GM12878 (cell line): Measurements from ENCODE around the gene RELL2. TPM values are rescaled to one million over a fixed set of nuclear protein-coding genes. Genes with fewer than 3 reads are reported as not detected.

ENCODE experiments used
- ATAC-seq: fragments of 200-7000 bp; cut with Tn5 transposase; 3 replicates; pipeline ENCODE4 v1.9.1; 2020; ENCODE audit warnings: mild to moderate bottlenecking, moderate library complexity
- BruUV-seq: library from RNA; stranded (reverse); fragments of 400-500 nt; replicated peaks from 2 replicates; lab custom pipeline; 2021; lab: Mats Ljungman, UMichigan
- CTCF ChIA-PET: fragments of 300-600 bp; sonication (Branson Sonifier 250); formaldehyde crosslinking; extraction: SDS; loops from one replicate; lab custom pipeline; 2021; ENCODE audit warnings: inconsistent platforms; lab: Yijun Ruan, JAX
- POLR2A ChIA-PET: fragments of 350-600 bp; formaldehyde crosslinking; extraction: SDS; loops from one replicate; lab custom pipeline; 2021; ENCODE audit warnings: inconsistent platforms; lab: Charles Lee
- RAD21 ChIA-PET: fragments of 300-600 bp; sonication (Branson Sonifier 250); formaldehyde crosslinking; loops from one replicate; lab custom pipeline; 2023; ENCODE audit warnings: antibody characterized with exemption; ENCODE audit not compliant: unreplicated experiment; lab: Charles Lee
- SMC1A ChIA-PET: fragments of 300-600 bp; sonication (Branson Sonifier 250); formaldehyde crosslinking; loops from one replicate; lab custom pipeline; 2023; ENCODE audit not compliant: unreplicated experiment, uncharacterized antibody; lab: Charles Lee
- DNase-seq: peaks from one replicate; pipeline ENCODE4 v3.0.0-alpha.2; 2011; ENCODE audit warnings: low read depth, low spot score
- FAIRE-seq: peaks from 3 replicates; lab custom pipeline; 2011; peaks lifted over from hg19 to GRCh38; lab: Jason Lieb, UNC
- H2AFZ ChIP-seq: 2 replicates; pipeline ENCODE4 v1.6.0; 2011; ENCODE audit warnings: low read depth, low read length, control low read depth; ENCODE audit not compliant: control insufficient read depth
- H3K27ac ChIP-seq: 2 replicates; pipeline ENCODE4 v1.5.1; 2011; ENCODE audit warnings: control low read depth; ENCODE audit not compliant: control insufficient read depth, insufficient read depth
- H3K27me3 ChIP-seq, 2 experiments: replicated peaks in 1 of 2; 2 replicates each; pipeline versions ENCODE4 v1.6.0 to v1.6.1; 2011; ENCODE audit warnings: low read length in 1 of 2; ENCODE audit not compliant: control insufficient read depth in 2 of 2, insufficient read depth in 2 of 2
- H3K36me3 ChIP-seq, 2 experiments: 2 replicates each; pipeline ENCODE4 v1.5.1; 2011; ENCODE audit warnings: low read length in 1 of 2; ENCODE audit not compliant: control insufficient read depth in 2 of 2, insufficient read depth in 2 of 2
- H3K4me1 ChIP-seq: 2 replicates; pipeline ENCODE4 v1.6.1; 2011; ENCODE audit warnings: mild to moderate bottlenecking, low read length, moderate library complexity, mixed read lengths; ENCODE audit not compliant: control insufficient read depth, insufficient read depth
- H3K4me2 ChIP-seq: 2 replicates; pipeline ENCODE4 v1.6.0; 2011; ENCODE audit warnings: control low read depth; ENCODE audit not compliant: control insufficient read depth, insufficient read depth
- H3K4me3 ChIP-seq: fragments of 200-600 bp; sonication (generic); 2 replicates; pipeline ENCODE4 v1.5.1; 2016
- H3K79me2 ChIP-seq: 2 replicates; pipeline ENCODE4 v1.6.0; 2011; ENCODE audit warnings: low read length; ENCODE audit not compliant: control insufficient read depth, insufficient read depth
- H3K9ac ChIP-seq: 2 replicates; pipeline ENCODE4 v1.8.0; 2011; ENCODE audit warnings: low read length, control low read depth, mixed read lengths; ENCODE audit not compliant: control insufficient read depth, insufficient read depth
- H3K9me3 ChIP-seq: replicated peaks from 3 replicates; pipeline ENCODE4 v1.5.1; 2011; ENCODE audit warnings: mild to moderate bottlenecking, low read length; ENCODE audit not compliant: control insufficient read depth, insufficient read depth
- H4K20me1 ChIP-seq: 2 replicates; pipeline ENCODE4 v1.6.0; 2011; ENCODE audit not compliant: control insufficient read depth, insufficient read depth
- ATF2 ChIP-seq: IDR thresholded peaks from 2 replicates; pipeline ENCODE4 v1.6.1; 2012; ENCODE audit warnings: low read length, inconsistent platforms
- CBX3 ChIP-seq: fragments of 200-600 bp; sonication (generic); IDR thresholded peaks from 2 replicates; pipeline ENCODE4 v1.6.1; 2016; ENCODE audit warnings: low read depth, borderline replicate concordance
- EED ChIP-seq: sonication (generic); IDR thresholded peaks from 2 replicates; pipeline ENCODE4 v1.6.1; 2016; ENCODE audit warnings: antibody characterized with exemption, low read depth
- GATAD2B ChIP-seq: fragments of 450-650 bp; conservative IDR thresholded peaks from 2 replicates; pipeline ENCODE4 v1.6.1; 2017; ENCODE audit warnings: low read depth, mild to moderate bottlenecking, moderate library complexity
- JUND ChIP-seq: IDR thresholded peaks from 2 replicates; pipeline ENCODE4 v1.6.1; 2012; ENCODE audit warnings: low read depth, mild to moderate bottlenecking, low read length, improper control_type of control experiment, moderate library complexity
- KLF5 ChIP-seq: fragments of 450-650 bp; IDR thresholded peaks from 2 replicates; pipeline ENCODE4 v1.6.1; 2014; ENCODE audit warnings: mild to moderate bottlenecking; ENCODE audit not compliant: partially characterized antibody
- NRF1 ChIP-seq: conservative IDR thresholded peaks from 2 replicates; pipeline ENCODE4 v1.6.1; 2011; ENCODE audit warnings: mild to moderate bottlenecking, low read depth, low read length, improper control_type of control experiment
- PAX5 ChIP-seq: IDR thresholded peaks from 2 replicates; pipeline ENCODE4 v1.6.1; 2011; ENCODE audit warnings: low read depth, low read length, borderline replicate concordance
- RB1 ChIP-seq: fragments of 450-650 bp; formaldehyde crosslinking; IDR thresholded peaks from 2 replicates; pipeline ENCODE4 v1.6.1; 2017; ENCODE audit warnings: mild to moderate bottlenecking, borderline replicate concordance
- RBBP5 ChIP-seq: fragments of 200-600 bp; sonication (generic); conservative IDR thresholded peaks from 2 replicates; pipeline ENCODE4 v1.6.1; 2016
- SMAD1 ChIP-seq: fragments of 450-650 bp; IDR thresholded peaks from 2 replicates; pipeline ENCODE4 v1.6.1; 2018; ENCODE audit warnings: mild to moderate bottlenecking, low read depth; ENCODE audit not compliant: partially characterized antibody
- YBX1 ChIP-seq: fragments of 450-650 bp; IDR thresholded peaks from 2 replicates; pipeline ENCODE4 v1.6.1; 2016; ENCODE audit warnings: antibody characterized with exemption
- ZNF207 ChIP-seq: fragments of 450-650 bp; IDR thresholded peaks from 2 replicates; pipeline ENCODE4 v1.6.1; 2014; ENCODE audit warnings: antibody characterized with exemption, mild to moderate bottlenecking, borderline replicate concordance
- ZNF217 ChIP-seq: fragments of 450-650 bp; IDR thresholded peaks from 2 replicates; pipeline ENCODE4 v1.6.1; 2017; ENCODE audit warnings: antibody characterized with exemption, mild to moderate bottlenecking
- WGBS: methylation state at CpG from one replicate; pipeline ENCODE4 v1.1.6; 2016; ENCODE audit warnings: low lambda C conversion rate; ENCODE audit not compliant: insufficient replicate concordance, insufficient coverage; ENCODE audit errors: missing lambda C conversion rate; 5-methylcytosine and 5-hydroxymethylcytosine counted together
- in situ Hi-C: fragments of 300-500 bp; cut with MboI; formaldehyde crosslinking; loops from 9 replicates; pipeline ENCODE4 v1.14.3; 2018; ENCODE audit warnings: mixed read lengths
- intact Hi-C: fragments of 100-400 bp; cut with micrococcal nuclease; formaldehyde crosslinking; loops from one replicate; pipeline ENCODE4 v1.14.2; 2022; ENCODE audit not compliant: unreplicated experiment
- polyA plus RNA-seq, 11 experiments: library from polyadenylated mRNA; depleted of rRNA in 4 of 11; unstranded in 6 of 11; stranded (reverse) in 5 of 11; fragments of >200 nt; fragmentation: Nextera tagmentation in 4 of 11; fragmentation: Illumina TruSeq in 1 of 11; extraction: Ambion mirVana in 4 of 11; extraction: Trizol in 1 of 11; gene quantifications; 1 replicate in 1 of 11; 2 replicates in 10 of 11; pipeline versions ENCODE4 v1.2.1 to v1.2.3, GENCODE V29; 2011 to 2016; ENCODE audit warnings: inconsistent platforms in 2 of 11, missing spikeins in 2 of 11, low read depth in 1 of 11
- total RNA-seq, 4 experiments: library from RNA; depleted of rRNA in 3 of 4; stranded (reverse); fragments of >200 nt in 3 of 4; fragmentation: Illumina TruSeq in 1 of 4; extraction: Trizol in 1 of 4; gene quantifications; 2 replicates each; pipeline versions ENCODE4 v1.2.1 to v1.2.3, GENCODE V29; 2013 to 2021
- TF ChIP-seq, protein P1 (sequence below): IDR thresholded peaks from 2 replicates; pipeline ENCODE4 v1.6.1; 2012; ENCODE audit warnings: low read depth, low read length, improper control_type of control experiment
- TF ChIP-seq, protein P2 (sequence below): IDR thresholded peaks from 2 replicates; pipeline ENCODE4 v1.6.1; 2011; ENCODE audit warnings: low read depth, mild to moderate bottlenecking, low read length, moderate library complexity, borderline replicate concordance; ENCODE audit errors: extremely low read depth
- TF ChIP-seq, protein P3 (sequence below): IDR thresholded peaks from 2 replicates; pipeline ENCODE4 v1.6.1; 2011; ENCODE audit warnings: mild to moderate bottlenecking, low read depth, low read length, moderate library complexity; ENCODE audit not compliant: insufficient replicate concordance

RELL2 gene
- total and polyA plus RNA-seq, 10 of the 15 experiments (the other 5 are each of a cell fraction or from before 2014, with no cell fraction given), result 0.23 to 21.4 (median 7.1) TPM

- peak overlapping the region; percentile 95 for H2AFZ ChIP-seq
- peak overlapping the region; percentile 81 for H3K9ac ChIP-seq
- no peaks in the 10 kb centered on the region for H3K27me3 ChIP-seq
- intact Hi-C loops, result loop anchor here (1.0 to 5.0 kb wide), 2 partner anchors 46 to 126 kb away; no protein-coding TSS in a partner anchor
- H4K20me1 ChIP-seq, result no peaks in the 10 kb centered on the region
- no TSS peak for BruUV-seq
- DNase-seq (no peak), FAIRE-seq (no peak), ATAC-seq (peak; percentile 52)
- peak overlapping the region; percentile 86 for H3K27ac ChIP-seq
- H3K9me3 ChIP-seq, result no peaks in the 10 kb centered on the region
- CTCF ChIA-PET, result interaction anchor here (0.7 to 11.2 kb wide), 14 partner anchors 11 to 242 kb away, joined by 3 to 137 read pairs (median 10); partner anchors contain the start of genes DIAPH1 and FCHSD1
- peaks cover 37% of the 10 kb centered on the region for H3K4me1 ChIP-seq
- WGBS, result 2% methylated on average over 40 of the region's 40 CpGs
- peak overlapping the region; percentile 85 for H3K4me3 ChIP-seq
- H3K79me2 ChIP-seq, result peaks cover 46% of the 10 kb centered on the region
- SMC1A ChIA-PET, result interaction anchor here (0.9 to 12.9 kb wide), 6 partner anchors 13 to 45 kb away, joined by 3 to 245 read pairs (median 10); partner anchors contain the start of genes DIAPH1 and FCHSD1
- peak overlapping the region; percentile 98 for H3K4me2 ChIP-seq
- H3K36me3 ChIP-seq, result no peaks in the 10 kb centered on the region; a peak in 2 of 4 replicates
- POLR2A ChIA-PET, result interaction anchor here (0.9 to 11.5 kb wide), 9 partner anchors 9 to 332 kb away, joined by 3 to 215 read pairs (median 10); partner anchors contain the start of genes DIAPH1, FCHSD1 and RNF14
- RAD21 ChIA-PET, result interaction anchor here (1.5 to 8.2 kb wide), 4 partner anchors 18 to 323 kb away, joined by 3 to 124 read pairs (median 48); partner anchors contain the start of gene DIAPH1
- in situ Hi-C loops, result no loop called here
- TF ChIP-seq EED (no peak), RB1 (0 out of 2 replicates have a peak, but pooled peaks have one; percentile 53), ZNF217 (no peak), SMAD1 (no peak), YBX1 (no peak), JUND (no peak), NRF1 (no peak), GATAD2B (no peak), ZNF207 (no peak), RBBP5 (no peak), PAX5 (no peak), CBX3 (no peak), KLF5 (no peak), ATF2 (no peak)
- TF ChIP-seq, protein P1, sequence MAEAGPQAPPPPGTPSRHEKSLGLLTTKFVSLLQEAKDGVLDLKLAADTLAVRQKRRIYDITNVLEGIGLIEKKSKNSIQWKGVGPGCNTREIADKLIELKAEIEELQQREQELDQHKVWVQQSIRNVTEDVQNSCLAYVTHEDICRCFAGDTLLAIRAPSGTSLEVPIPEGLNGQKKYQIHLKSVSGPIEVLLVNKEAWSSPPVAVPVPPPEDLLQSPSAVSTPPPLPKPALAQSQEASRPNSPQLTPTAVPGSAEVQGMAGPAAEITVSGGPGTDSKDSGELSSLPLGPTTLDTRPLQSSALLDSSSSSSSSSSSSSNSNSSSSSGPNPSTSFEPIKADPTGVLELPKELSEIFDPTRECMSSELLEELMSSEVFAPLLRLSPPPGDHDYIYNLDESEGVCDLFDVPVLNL, result no peak
- TF ChIP-seq, protein P2, sequence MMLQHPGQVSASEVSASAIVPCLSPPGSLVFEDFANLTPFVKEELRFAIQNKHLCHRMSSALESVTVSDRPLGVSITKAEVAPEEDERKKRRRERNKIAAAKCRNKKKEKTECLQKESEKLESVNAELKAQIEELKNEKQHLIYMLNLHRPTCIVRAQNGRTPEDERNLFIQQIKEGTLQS, result no peak
- TF ChIP-seq, protein P3, sequence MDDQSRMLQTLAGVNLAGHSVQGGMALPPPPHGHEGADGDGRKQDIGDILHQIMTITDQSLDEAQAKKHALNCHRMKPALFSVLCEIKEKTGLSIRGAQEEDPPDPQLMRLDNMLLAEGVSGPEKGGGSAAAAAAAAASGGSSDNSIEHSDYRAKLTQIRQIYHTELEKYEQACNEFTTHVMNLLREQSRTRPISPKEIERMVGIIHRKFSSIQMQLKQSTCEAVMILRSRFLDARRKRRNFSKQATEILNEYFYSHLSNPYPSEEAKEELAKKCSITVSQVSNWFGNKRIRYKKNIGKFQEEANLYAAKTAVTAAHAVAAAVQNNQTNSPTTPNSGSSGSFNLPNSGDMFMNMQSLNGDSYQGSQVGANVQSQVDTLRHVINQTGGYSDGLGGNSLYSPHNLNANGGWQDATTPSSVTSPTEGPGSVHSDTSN, result no peak
These were observed 1.1 kb downstream of the RELL2 start for GRCh38 chr5:141637767-141638419.
